Muscle of back (tissue), 13 donors: Measurements from ENCODE around the gene SULT1A4. TPM values are rescaled to one million over a fixed set of nuclear protein-coding genes. Genes with fewer than 3 reads are reported as not detected.
"Not testable (repeated sequence)": the region's sequence is repeated elsewhere in the genome, so short reads cannot be mapped to it uniquely, and the experiment has no call there.

ENCODE experiments used
- DNase-seq, 3 donors: peaks; one replicate each; pipeline versions ENCODE4 v3.0.0 to v3.0.0-alpha.2; 2013
- long read RNA-seq, 9 donors: transcript quantifications; one replicate each; lab custom pipeline, GENCODE V29; 2026
- polyA plus RNA-seq, 10 donors: library from polyadenylated mRNA; unstranded; fragments of 120-200 nt; gene quantifications; one replicate each; pipeline ENCODE4 v1.2.1, GENCODE V29; 2013; ENCODE audit not compliant: insufficient read length in 10 of 10

SULT1A4 gene
- polyA plus RNA-seq, result 10 to 100 TPM in 1 of 10 donors, 1 to 10 TPM in 9; 4.3 to 11.9 (median 6.7) TPM
- long read RNA-seq, donor 1, result 0 reads
- long read RNA-seq, donor 2, result 0 reads
- long read RNA-seq, donor 3, result 0 reads
- long read RNA-seq, donor 4, result 0 reads
- long read RNA-seq, donor 5, partial matches to known transcripts, result 0 of 1 reads
- long read RNA-seq, donor 5, other reads (novel, unspliced or antisense), result 0 of 1 reads
- long read RNA-seq, donor 6, result 0 reads
- long read RNA-seq, donor 7, result 0 reads
- long read RNA-seq, donor 8, result 0 reads
- long read RNA-seq, donor 9, partial matches to known transcripts, result 0 of 1 reads
- long read RNA-seq, donor 9, other reads (novel, unspliced or antisense), result 0 of 1 reads

GRCh38 chr16:29459706-29460646 lies at the start of gene SULT1A4:
TSS of gene SULT1A4 (plus strand) at chr16:29459913. CDS start at chr16:29461386, 1,473 bp downstream.
- DNase-seq, result not testable (repeated sequence)

GRCh38 chr16:29423587-29423986 lies 36.1 kb upstream of the SULT1A4 start:
- not testable (repeated sequence) for DNase-seq

- not testable (repeated sequence) for DNase-seq
These were observed 34.3 kb upstream of the SULT1A4 start for GRCh38 chr16:29425390-29425789.

GRCh38 chr16:29453754-29454153 lies 6.0 kb upstream of the SULT1A4 start:
- DNase-seq, result not testable (repeated sequence)

- not testable (repeated sequence) for DNase-seq
These were observed 5.4 kb upstream of the SULT1A4 start, which contains the start of the genes BOLA2 and SLX1B for GRCh38 chr16:29454269-29454668. TSS of gene BOLA2 (minus strand) at chr16:29454351. CDS start at chr16:29454253, 98 bp downstream. TSS of gene SLX1B (plus strand) at chr16:29454533.

GRCh38 chr16:29454828-29455227 lies 4.9 kb upstream of the SULT1A4 start:
- not testable (repeated sequence) for DNase-seq

GRCh38 chr16:29457660-29458059 lies 2.1 kb upstream of the SULT1A4 start:
- DNase-seq, result not testable (repeated sequence)

- not testable (repeated sequence) for DNase-seq
These were observed 926 bp downstream of the SULT1A4 start for GRCh38 chr16:29460647-29461030.

- DNase-seq, result not testable (repeated sequence)
These were observed 6.5 kb downstream of the SULT1A4 start for GRCh38 chr16:29465985-29466824.

GRCh38 chr16:29466904-29467303 lies 7.2 kb downstream of the SULT1A4 start:
- DNase-seq, result not testable (repeated sequence)

- not testable (repeated sequence) for DNase-seq
These were observed 8.1 kb downstream of the SULT1A4 start for GRCh38 chr16:29467654-29468366.

GRCh38 chr16:29469660-29470059 lies 9.9 kb downstream of the SULT1A4 start:
- DNase-seq, result not testable (repeated sequence)

- DNase-seq, result not testable (repeated sequence)
These were observed 12.4 kb downstream of the SULT1A4 start for GRCh38 chr16:29472065-29472464.

- DNase-seq, result not testable (repeated sequence)
These were observed 22.6 kb downstream of the SULT1A4 start for GRCh38 chr16:29482276-29482675.

- DNase-seq, result not testable (repeated sequence)
These were observed 46.6 kb downstream of the SULT1A4 start, which contains the start of gene NPIPB12 for GRCh38 chr16:29506308-29506707. TSS of gene NPIPB12 (minus strand) at chr16:29506408.

Other genes with a start within 250 kb of the SULT1A4 start
- gene NPIPB11, start 53.2 kb upstream of the SULT1A4 start, polyA plus RNA-seq, result 1 to 10 TPM in 4 of 10 donors, under 1 TPM in 6; 0.23 to 2.3 (median 0.97) TPM
- gene BOLA2, start 5.6 kb upstream of the SULT1A4 start, polyA plus RNA-seq, result 1 to 10 TPM; 2.0 to 6.4 (median 4.2) TPM
- gene SLX1B, start 5.4 kb upstream of the SULT1A4 start, polyA plus RNA-seq, result 10 to 100 TPM in 1 of 10 donors, 1 to 10 TPM in 7, under 1 TPM in 1, not detected in 1; 0.44 to 10.7 (median 5.1) TPM
- gene NPIPB12, start 46.5 kb downstream of the SULT1A4 start, polyA plus RNA-seq, result 10 to 100 TPM in 9 of 10 donors, 1 to 10 TPM in 1; 9.5 to 58.5 (median 20.7) TPM
- 1 to 10 TPM in 6 of 10 donors, under 1 TPM in 4; 0.51 to 5.1 (median 1.2) TPM for gene SPN, start 203.3 kb downstream of the SULT1A4 start, polyA plus RNA-seq
- 10 to 100 TPM; 47.6 to 64.3 (median 57.5) TPM for gene QPRT, start 219.3 kb downstream of the SULT1A4 start, polyA plus RNA-seq